Testis (tissue), 2 donors: ENCODE data around the gene EXOSC3.

Experiments
- CTCF ChIP-seq, 3 experiments: fragments of 450-650 bp in 2 of 3; fragments of 200-600 bp in 1 of 3; sonication (generic) in 1 of 3; IDR thresholded peaks; one replicate each; pipeline ENCODE4 v1.5.1; 2016 to 2019; ENCODE audit warnings: antibody characterized with exemption in 3 of 3, mild to moderate bottlenecking in 2 of 3, moderate library complexity in 1 of 3
- POLR2A ChIP-seq: fragments of 450-650 bp; IDR thresholded peaks from one replicate; pipeline ENCODE4 v1.6.1; 2017; ENCODE audit warnings: antibody characterized with exemption, mild to moderate bottlenecking, moderate library complexity

DNA sequence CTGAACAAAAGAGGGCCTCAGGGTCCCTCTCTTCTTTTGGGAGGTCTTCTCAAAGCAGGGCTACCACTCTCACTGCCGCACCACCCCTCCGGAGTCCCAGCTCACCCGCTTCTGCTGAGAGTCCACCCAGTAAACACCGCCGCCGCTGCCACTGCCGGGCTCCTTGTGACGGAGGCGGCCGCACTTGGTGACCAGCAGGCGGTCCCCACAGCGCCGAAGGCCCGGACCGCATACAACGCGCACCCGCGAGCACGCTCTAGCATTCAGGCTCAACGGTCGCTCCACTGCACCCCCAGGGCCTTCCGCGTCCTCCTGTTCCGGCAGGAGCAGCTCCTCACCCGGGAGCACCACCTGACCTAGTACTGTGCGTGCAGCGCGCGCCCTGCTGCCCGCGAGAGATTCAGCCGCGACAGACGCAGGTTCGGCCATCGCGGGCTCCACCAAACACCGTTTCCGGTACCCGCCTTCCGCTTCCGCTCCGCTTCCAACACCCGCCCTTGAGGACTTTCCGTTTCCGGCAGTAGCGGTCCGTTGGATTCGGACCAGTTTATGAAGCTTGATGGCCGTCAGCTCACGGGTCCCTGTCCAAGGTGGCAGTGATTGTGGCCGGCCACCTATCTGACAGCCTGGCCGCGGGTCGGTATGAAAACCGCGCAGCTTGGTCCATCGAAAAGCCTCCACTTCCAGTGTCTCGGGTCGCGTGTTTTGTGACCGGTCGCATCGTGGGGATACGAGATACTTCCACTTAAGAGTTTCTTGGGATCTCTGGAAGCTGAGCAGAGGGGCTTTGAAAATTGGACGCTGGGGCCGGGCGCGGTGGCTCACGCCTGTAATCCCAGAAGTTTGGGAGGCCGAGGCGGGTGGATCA lies at the start of gene EXOSC3:
- TF ChIP-seq CTCF (IDR thresholded peaks at IDR 0.05): no peak
- no peak for TF ChIP-seq POLR2A
